Measurements from ENCODE around the gene NOXO1.

The NOXO1 gene

DNA sequence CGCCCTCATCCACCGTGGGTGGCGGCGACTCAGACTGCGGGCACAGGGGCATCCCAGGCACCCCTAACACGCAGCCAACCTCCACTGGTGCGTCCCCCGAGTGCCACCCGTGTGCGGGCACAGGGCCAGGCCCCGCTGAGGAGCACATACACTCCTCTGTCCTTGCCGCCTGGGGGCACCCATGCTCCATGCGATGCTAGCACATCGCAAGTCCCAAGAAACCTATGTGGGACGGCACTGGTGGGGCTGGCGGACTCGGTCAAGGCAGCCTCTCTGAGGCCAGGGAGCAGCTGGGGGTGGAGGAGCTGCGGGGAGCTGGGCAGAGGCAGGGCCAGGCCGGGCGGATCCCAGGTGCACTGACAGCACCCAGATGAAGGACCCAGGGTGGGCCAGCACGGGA lies 24.4 kb upstream of the NOXO1 start:
- H3K4me3 ChIP-seq (replicated peaks in 1 of 2; ENCODE audit: low read depth in 2 of 2, low read length in 2 of 2): no peak overlapping the region
- DNase-seq (ENCODE audit: low read depth in 2 of 2): no peak
- TF ChIP-seq, protein P1, sequence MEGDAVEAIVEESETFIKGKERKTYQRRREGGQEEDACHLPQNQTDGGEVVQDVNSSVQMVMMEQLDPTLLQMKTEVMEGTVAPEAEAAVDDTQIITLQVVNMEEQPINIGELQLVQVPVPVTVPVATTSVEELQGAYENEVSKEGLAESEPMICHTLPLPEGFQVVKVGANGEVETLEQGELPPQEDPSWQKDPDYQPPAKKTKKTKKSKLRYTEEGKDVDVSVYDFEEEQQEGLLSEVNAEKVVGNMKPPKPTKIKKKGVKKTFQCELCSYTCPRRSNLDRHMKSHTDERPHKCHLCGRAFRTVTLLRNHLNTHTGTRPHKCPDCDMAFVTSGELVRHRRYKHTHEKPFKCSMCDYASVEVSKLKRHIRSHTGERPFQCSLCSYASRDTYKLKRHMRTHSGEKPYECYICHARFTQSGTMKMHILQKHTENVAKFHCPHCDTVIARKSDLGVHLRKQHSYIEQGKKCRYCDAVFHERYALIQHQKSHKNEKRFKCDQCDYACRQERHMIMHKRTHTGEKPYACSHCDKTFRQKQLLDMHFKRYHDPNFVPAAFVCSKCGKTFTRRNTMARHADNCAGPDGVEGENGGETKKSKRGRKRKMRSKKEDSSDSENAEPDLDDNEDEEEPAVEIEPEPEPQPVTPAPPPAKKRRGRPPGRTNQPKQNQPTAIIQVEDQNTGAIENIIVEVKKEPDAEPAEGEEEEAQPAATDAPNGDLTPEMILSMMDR (IDR thresholded peaks at IDR 0.05; ENCODE audit: low read depth, low read length): no peak

DNA sequence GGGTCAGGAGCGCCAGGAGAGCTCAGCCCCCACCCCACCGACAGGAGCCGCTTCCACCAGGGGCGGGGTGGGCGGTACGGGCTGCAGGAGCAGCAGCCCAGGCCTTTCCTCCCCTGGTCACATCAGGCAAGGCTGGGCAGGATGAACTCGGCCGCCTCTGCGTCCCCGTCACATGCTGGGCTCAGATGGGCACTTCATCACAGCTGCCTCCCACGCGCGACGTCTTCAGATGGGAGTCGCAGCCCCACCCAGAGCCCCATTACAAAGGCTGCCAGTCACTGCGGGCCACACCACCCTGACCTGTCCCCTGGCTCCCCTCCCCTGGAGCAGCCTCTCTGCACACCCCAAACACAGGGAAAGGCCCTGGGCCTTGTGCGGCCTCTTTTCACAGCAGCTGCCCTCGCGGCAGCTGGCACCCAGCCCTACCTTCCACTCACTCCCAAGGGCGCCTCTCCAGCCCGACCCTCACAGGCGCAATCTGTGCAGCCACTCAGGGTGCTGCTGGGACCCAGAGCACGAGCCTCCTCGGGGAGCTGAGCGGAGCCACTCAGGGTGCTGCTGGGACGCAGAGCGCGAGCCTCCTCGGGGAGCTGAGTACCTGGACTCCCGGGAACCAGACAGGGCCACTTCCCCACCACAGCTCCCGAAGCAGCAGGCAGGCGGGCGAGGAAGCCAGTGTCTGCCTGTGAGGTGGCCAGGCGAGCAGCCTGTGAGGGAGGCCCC lies 23.7 kb upstream of the NOXO1 start:
- no peak overlapping the region for H3K4me3 ChIP-seq (replicated peaks in 1 of 2; ENCODE audit: low read depth in 2 of 2, low read length in 2 of 2)

DNA sequence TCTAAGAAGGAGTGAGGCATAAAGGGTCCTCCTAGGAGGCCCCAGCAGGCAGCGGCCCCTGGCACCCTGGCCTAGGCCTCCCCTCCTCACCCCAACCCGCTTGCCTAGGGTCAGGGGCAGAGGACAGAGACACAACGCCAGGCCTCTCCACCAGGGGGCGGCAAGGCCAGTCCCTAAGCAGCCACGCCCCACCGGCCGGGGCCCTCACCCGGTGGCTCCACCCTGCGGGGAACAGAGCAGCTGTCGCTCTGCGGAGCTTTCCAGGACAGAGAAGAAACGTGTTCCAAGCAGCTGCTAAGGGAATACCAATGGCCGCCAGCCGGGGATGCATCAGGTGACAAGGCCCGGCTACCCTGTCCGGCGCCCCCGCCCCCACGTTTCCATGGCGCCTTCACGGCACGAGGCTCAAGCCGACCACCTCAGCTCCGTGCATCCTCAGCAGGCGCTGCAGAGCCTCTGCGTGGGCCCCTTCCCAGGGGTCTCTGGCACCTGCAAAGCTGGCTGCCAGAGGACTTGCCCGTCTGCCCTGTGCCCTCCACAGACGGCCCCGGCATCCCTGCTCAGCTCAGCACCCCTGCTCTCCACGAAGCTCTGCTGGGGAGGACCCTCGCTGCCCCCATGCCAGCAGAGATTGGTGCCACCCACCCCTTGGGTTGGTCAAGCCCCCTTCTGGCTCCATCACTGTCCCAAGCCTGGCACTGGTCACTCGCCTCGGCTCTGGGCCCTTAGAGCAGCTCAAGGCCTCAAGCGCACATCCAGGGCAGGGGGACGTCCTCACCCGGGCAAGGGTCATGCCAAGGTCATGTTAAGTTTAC lies 22.8 kb upstream of the NOXO1 start:
- DNase-seq (ENCODE audit: low read depth in 2 of 2): peak; percentile 87
- TF ChIP-seq, protein P1 (IDR thresholded peaks at IDR 0.05; ENCODE audit: low read depth, low read length): peak; percentile 98
- peak overlapping the region in 1 of 2 donors; percentile 4 for H3K4me3 ChIP-seq (replicated peaks in 1 of 2; ENCODE audit: low read depth in 2 of 2, low read length in 2 of 2)

More for the DNA sequence above, 23.7 kb upstream of the NOXO1 start:
- DNase-seq (ENCODE audit: low read depth in 2 of 2): no peak
- TF ChIP-seq, protein P1 (IDR thresholded peaks at IDR 0.05; ENCODE audit: low read depth, low read length): no peak

DNA sequence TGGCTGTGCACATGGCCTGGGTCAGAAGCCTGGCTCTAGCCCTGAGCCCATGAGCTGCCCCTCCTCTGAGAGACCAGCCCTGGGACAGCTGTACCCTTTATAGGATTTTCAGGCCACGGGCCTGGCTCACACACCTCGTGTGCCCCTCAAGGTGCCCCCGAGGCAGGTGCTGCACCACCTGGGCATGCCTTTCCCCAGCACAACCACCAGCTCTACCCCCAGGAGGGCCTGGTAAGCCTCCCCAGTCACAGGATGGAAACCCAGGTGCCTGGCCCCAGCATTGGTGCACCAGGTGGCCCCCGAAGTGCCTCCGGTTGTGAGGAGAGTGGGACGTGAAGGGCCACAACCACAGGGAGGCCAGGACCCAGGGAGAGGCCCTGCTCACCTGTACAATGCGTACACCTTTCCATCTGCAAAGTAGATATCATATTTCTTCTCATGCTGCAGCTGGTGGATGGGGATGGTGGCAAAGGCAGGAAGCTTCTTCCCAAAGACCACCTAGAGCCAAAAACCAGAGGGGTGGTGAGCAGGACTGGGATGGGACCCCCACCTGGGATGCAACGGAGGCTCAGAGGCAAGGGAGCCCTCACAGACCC lies 22.1 kb upstream of the NOXO1 start:
- TF ChIP-seq, protein P1 (IDR thresholded peaks at IDR 0.05; ENCODE audit: low read depth, low read length): no peak
- no peak for DNase-seq (ENCODE audit: low read depth in 2 of 2)
- no peak overlapping the region for H3K4me3 ChIP-seq (replicated peaks in 1 of 2; ENCODE audit: low read depth in 2 of 2, low read length in 2 of 2)

DNA sequence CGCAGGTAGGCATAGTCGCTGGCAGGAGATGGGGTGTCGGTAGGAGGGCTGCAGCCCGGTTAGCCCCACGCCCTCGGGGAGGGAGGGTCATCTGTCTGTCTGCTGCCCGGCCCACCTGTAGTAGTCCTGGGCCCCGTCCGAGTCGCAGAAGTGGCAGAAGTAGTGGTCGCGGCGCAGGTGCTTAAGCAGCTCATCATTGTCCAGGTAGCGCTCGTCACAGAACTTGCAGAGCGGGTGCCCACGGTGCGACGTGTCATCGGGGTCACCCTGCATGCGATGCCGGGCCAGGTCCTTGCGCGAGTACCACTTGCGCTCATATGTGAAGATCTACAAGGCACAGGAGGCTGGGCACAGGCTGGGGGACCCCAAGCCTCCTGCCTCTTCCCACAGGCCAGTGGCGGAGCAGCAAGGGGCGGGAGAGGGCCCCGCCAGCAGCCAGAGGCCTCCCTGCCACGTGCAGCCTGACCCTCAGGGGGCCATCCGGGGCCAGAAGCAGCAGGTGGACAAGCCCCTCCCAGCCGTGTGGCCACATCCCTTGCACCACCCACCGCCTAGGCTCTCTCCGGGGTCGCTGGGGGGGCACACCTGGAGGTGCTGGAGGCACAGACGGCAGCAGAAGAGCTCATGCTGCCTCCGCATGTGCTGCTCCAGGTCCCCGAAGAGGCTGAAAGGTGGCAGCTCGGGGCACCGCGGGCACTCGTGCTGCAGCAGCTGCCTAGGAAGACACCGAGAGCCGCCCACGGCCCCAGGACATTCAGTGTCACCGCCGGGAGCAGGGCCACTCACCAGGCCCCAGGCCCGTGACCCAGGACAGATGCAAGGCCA lies 21.3 kb upstream of the NOXO1 start:
- TF ChIP-seq, protein P1 (IDR thresholded peaks at IDR 0.05; ENCODE audit: low read depth, low read length): no peak
- DNase-seq (ENCODE audit: low read depth in 2 of 2): no peak
- H3K4me3 ChIP-seq (replicated peaks in 1 of 2; ENCODE audit: low read depth in 2 of 2, low read length in 2 of 2): no peak overlapping the region

Data from cardiac fibroblast (primary cell).